ENCODE data around the gene SCNN1G. TPM values are rescaled to one million over a fixed set of nuclear protein-coding genes. Genes with fewer than 3 reads are reported as not detected.
A peak's percentile ranks its signal among the peaks of the same experiment; 100 is the strongest.

The SCNN1G gene
- total and polyA plus RNA-seq, 2 of the 4 experiments (the other 2 are of a cell fraction): not detected

GRCh38 chr16:23155445-23156049, 27.0 kb upstream of the SCNN1G start:
- Histone ChIP-seq H3K79me1 (ENCODE audit: low read depth in 1 of 2, low read length in 2 of 2) (no peaks in the 10 kb centered on the region), H2AFZ (replicated peaks; ENCODE audit: low read length, poor library complexity) (no peak overlapping the region), H3K9me3 (ENCODE audit: control insufficient read depth, insufficient read depth, low read length) (no peaks in the 10 kb centered on the region), H2BK20ac (ENCODE audit: low read depth, low read length) (no peak overlapping the region), H3K9ac (ENCODE audit: low read depth, low read length) (no peak overlapping the region), H2BK120ac (ENCODE audit: low read depth, low read length) (no peak overlapping the region), H3K36me3 (ENCODE audit: control insufficient read depth, insufficient read depth, low read length) (no peaks in the 10 kb centered on the region), H3K9me1 (ENCODE audit: insufficient read depth, low read length) (no peaks in the 10 kb centered on the region), H3K14ac (replicated peaks; ENCODE audit: low read depth, low read length) (no peak overlapping the region), H3K4me2 (ENCODE audit: low read depth, low read length) (no peak overlapping the region), H2BK5ac (ENCODE audit: low read depth, low read length, poor library complexity, severe bottlenecking) (no peak overlapping the region), H3K23ac (ENCODE audit: low read depth, low read length) (no peak overlapping the region), H2BK15ac (ENCODE audit: low read depth, low read length) (no peak overlapping the region), H2AK9ac (replicated peaks; ENCODE audit: low read depth, low read length, poor library complexity) (no peak overlapping the region), H4K20me1 (ENCODE audit: insufficient read depth, low read length) (no peaks in the 10 kb centered on the region), H3K4me1 (ENCODE audit: control insufficient read depth, insufficient read depth, low read length) (no peaks in the 10 kb centered on the region), H4K5ac (ENCODE audit: low read depth, low read length) (no peak overlapping the region), H4K91ac (ENCODE audit: insufficient read depth, low read depth, low read length) (no peak overlapping the region), H3K4ac (ENCODE audit: low read depth, low read length) (no peak overlapping the region), H3K56ac (ENCODE audit: extremely low read depth, insufficient read depth, low read length) (no peak overlapping the region; the same call in 1 of the 2 replicates), H3K27ac (ENCODE audit: insufficient read depth, low read length) (no peak overlapping the region), H3K18ac (ENCODE audit: low read depth, low read length) (no peak overlapping the region), H4K8ac (ENCODE audit: low read depth in 2 of 2, low read length in 2 of 2) (no peak overlapping the region), H2AK5ac (ENCODE audit: low read depth, low read length) (no peak overlapping the region), H3K4me3 (ENCODE audit: insufficient read depth, low read depth, low read length) (no peak overlapping the region), H3K27me3 (ENCODE audit: control insufficient read depth, insufficient read depth, low read length) (peaks cover 4% of the 10 kb centered on the region)
- BruUV-seq (replicated peaks): no TSS peak
- no peak for TF ChIP-seq CHD1 (IDR thresholded peaks at IDR 0.05; ENCODE audit: low read depth, low read length)
- TF ChIP-seq, protein P1, sequence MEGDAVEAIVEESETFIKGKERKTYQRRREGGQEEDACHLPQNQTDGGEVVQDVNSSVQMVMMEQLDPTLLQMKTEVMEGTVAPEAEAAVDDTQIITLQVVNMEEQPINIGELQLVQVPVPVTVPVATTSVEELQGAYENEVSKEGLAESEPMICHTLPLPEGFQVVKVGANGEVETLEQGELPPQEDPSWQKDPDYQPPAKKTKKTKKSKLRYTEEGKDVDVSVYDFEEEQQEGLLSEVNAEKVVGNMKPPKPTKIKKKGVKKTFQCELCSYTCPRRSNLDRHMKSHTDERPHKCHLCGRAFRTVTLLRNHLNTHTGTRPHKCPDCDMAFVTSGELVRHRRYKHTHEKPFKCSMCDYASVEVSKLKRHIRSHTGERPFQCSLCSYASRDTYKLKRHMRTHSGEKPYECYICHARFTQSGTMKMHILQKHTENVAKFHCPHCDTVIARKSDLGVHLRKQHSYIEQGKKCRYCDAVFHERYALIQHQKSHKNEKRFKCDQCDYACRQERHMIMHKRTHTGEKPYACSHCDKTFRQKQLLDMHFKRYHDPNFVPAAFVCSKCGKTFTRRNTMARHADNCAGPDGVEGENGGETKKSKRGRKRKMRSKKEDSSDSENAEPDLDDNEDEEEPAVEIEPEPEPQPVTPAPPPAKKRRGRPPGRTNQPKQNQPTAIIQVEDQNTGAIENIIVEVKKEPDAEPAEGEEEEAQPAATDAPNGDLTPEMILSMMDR (conservative IDR thresholded peaks at IDR 0.05; ENCODE audit: low read depth, low read length): peak; percentile 21; the same call in 1 of the 2 replicates
- no peak for DNase-seq
- POLR2A ChIA-PET (ENCODE audit: unreplicated experiment): no interaction called here
- dilution Hi-C loops (cut with HindIII; ENCODE audit: low sequenced_read_pairs, unreplicated experiment) (no loop called here), in situ Hi-C loops (cut with MboI; ENCODE audit: low sequenced_read_pairs) (no loop called here), intact Hi-C loops (cut with micrococcal nuclease) (no loop called here)
- WGBS, 2 experiments (ENCODE audit: extremely low coverage in 2 of 2, insufficient read length in 1 of 2): 28% methylated on average over 6 of the region's 7 CpGs; no CpG with 5 or more reads in 1 of the 2 experiments
- no peak for ATAC-seq (ENCODE audit: low read depth)
- CTCF ChIA-PET: no interaction called here

Measured in IMR-90 (cell line).